DMS 273 (cell line): Measurements from ENCODE around the gene RILPL1.
"Not testable (repeated sequence)": the region's sequence is repeated elsewhere in the genome, so short reads cannot be mapped to it uniquely, and the experiment has no call there.

Experiments used
- DNase-seq: peaks from one replicate; lab custom pipeline; 2025; ENCODE audit not compliant: unreplicated experiment; lab: John Stamatoyannopoulos, UW

Gene RILPL1

GRCh38 chr12:123431951-123432817, 101.3 kb downstream of the RILPL1 start:
- DNase-seq = not testable (repeated sequence)

GRCh38 chr12:123429101-123429500, 104.4 kb downstream of the RILPL1 start:
- DNase-seq = not testable (repeated sequence)

GRCh38 chr12:123428591-123428990, 104.9 kb downstream of the RILPL1 start:
- no peak for DNase-seq

GRCh38 chr12:123427036-123427769, 106.3 kb downstream of the RILPL1 start:
- no peak for DNase-seq

- DNase-seq = no peak
These were observed 112.2 kb downstream of the RILPL1 start for GRCh38 chr12:123421314-123421713.
